CD4-positive, alpha-beta T cell treated with Interleukin-4 for 1 hour (primary cell): ENCODE measurements around the gene HIGD1A.

Experiments used
- DNase-seq, 2 donors: peaks; one replicate each; pipeline ENCODE4 v3.0.0-alpha.2; 2020 to 2022

Gene HIGD1A

GRCh38 chr3:42733501-42734262 is 70.6 kb downstream of the HIGD1A start:
- DNase-seq, result no peak
